Measurements from ENCODE around the gene ERICH4. TPM values are rescaled to one million over a fixed set of nuclear protein-coding genes. Genes with fewer than 3 reads are reported as not detected.

The ERICH4 gene
- total RNA-seq, 4 donors from 2014 or later: 17.3 to 49.0 (median 22.3) TPM

GRCh38 chr19:41492843-41493242, 49.9 kb downstream of the ERICH4 start:
- H3K27ac ChIP-seq: no peak overlapping the region
- no peak for DNase-seq
- H3K9me3 ChIP-seq: no peaks in the 10 kb centered on the region
- H3K27me3 ChIP-seq: no peaks in the 10 kb centered on the region
- H3K4me1 ChIP-seq: no peaks in the 10 kb centered on the region
- no peak overlapping the region for H3K4me3 ChIP-seq
- TF ChIP-seq POLR2A (IDR thresholded peaks at IDR 0.05) (no peak), CTCF (IDR thresholded peaks at IDR 0.05) (no peak)
- H3K36me3 ChIP-seq: no peaks in the 10 kb centered on the region

Small RNA genes within 50 kb of the gene (small RNA-seq; reads per million reads assigned to genes)
- gene RF00017: 0 reads per million in 2 donors

Other genes with a start within 250 kb of the ERICH4 start
- gene CYP2S1, start 249.9 kb upstream of the ERICH4 start, total RNA-seq: 100 to 1,000 TPM in 1 of 4 donors, 10 to 100 TPM in 2, 1 to 10 TPM in 1; 4.1 to 147 (median 67.1) TPM
- gene AXL, start 223.9 kb upstream of the ERICH4 start, total RNA-seq: 10 to 100 TPM in 3 of 4 donors, 1 to 10 TPM in 1; 7.2 to 46.2 (median 24.2) TPM
- 100 to 1,000 TPM; 123 to 244 (median 167) TPM for gene HNRNPUL1, start 178.8 kb upstream of the ERICH4 start, total RNA-seq
- 10 to 100 TPM; 17.9 to 33.0 (median 29.6) TPM for gene CCDC97, start 133.0 kb upstream of the ERICH4 start, total RNA-seq
- 10 to 100 TPM in 3 of 4 donors, 1 to 10 TPM in 1; 6.8 to 80.9 (median 22.9) TPM for gene TGFB1, start 89.2 kb upstream of the ERICH4 start, total RNA-seq
- gene B9D2, start 79.0 kb upstream of the ERICH4 start, total RNA-seq: 1 to 10 TPM in 3 of 4 donors, not detected in 1; 3.6 to 6.8 (median 3.8) TPM
- gene TMEM91, start 66.6 kb upstream of the ERICH4 start, total RNA-seq: 10 to 100 TPM in 2 of 4 donors, 1 to 10 TPM in 2; 8.3 to 19.6 (median 11.0) TPM
- 10 to 100 TPM in 2 of 4 donors, 1 to 10 TPM in 2; 5.4 to 12.4 (median 10.0) TPM for gene EXOSC5, start 45.8 kb upstream of the ERICH4 start, total RNA-seq
- 10 to 100 TPM; 23.9 to 41.7 (median 30.7) TPM for gene BCKDHA, start 45.3 kb upstream of the ERICH4 start, total RNA-seq
- 10 to 100 TPM; 15.7 to 98.4 (median 62.8) TPM for gene B3GNT8, start 15.8 kb upstream of the ERICH4 start, total RNA-seq
- gene DMAC2, start 3.2 kb upstream of the ERICH4 start, total RNA-seq: 10 to 100 TPM; 41.3 to 62.0 (median 48.3) TPM
- gene CEACAM21, start 133.0 kb downstream of the ERICH4 start, total RNA-seq: 1 to 10 TPM in 3 of 4 donors, not detected in 1; 1.7 to 9.9 (median 2.5) TPM
- gene CEACAM4, start 183.9 kb downstream of the ERICH4 start, total RNA-seq: not detected
- not detected for gene CEACAM7, start 245.1 kb downstream of the ERICH4 start, total RNA-seq